PFSK-1 (cell line): Measurements from ENCODE around the gene UBE2Q1.

Experiments used
- FOXP2 ChIP-seq: optimal IDR thresholded peaks from 2 replicates; pipeline ENCODE3; 2011; ENCODE audit warnings: borderline replicate concordance, control low read depth, inconsistent platforms; ENCODE audit not compliant: insufficient read depth; ENCODE audit errors: extremely low read length, extremely low read depth
- POLR2AphosphoS5 ChIP-seq: IDR thresholded peaks from 2 replicates; pipeline ENCODE4 v1.6.1; 2012; ENCODE audit warnings: low read depth, mild to moderate bottlenecking, control low read depth, low read length, moderate library complexity
- SIN3A ChIP-seq: IDR thresholded peaks from 2 replicates; pipeline ENCODE4 v1.6.1; 2012; ENCODE audit warnings: mild to moderate bottlenecking, low read length, moderate library complexity, borderline replicate concordance; ENCODE audit not compliant: insufficient read depth
- TAF1 ChIP-seq: IDR thresholded peaks from 2 replicates; pipeline ENCODE4 v1.6.1; 2012; ENCODE audit warnings: low read length, control low read depth, borderline replicate concordance; ENCODE audit not compliant: insufficient read depth
- TF ChIP-seq, protein P1 (sequence below), 2 experiments: IDR thresholded peaks; 2 replicates each; pipeline versions ENCODE4 v1.6.1 to v1.8.0; 2011 to 2012; ENCODE audit warnings: low read depth in 2 of 2, low read length in 2 of 2, control low read depth in 1 of 2, inconsistent platforms in 1 of 2, mild to moderate bottlenecking in 1 of 2, moderate library complexity in 1 of 2; ENCODE audit not compliant: insufficient read depth in 1 of 2

Gene UBE2Q1

DNA sequence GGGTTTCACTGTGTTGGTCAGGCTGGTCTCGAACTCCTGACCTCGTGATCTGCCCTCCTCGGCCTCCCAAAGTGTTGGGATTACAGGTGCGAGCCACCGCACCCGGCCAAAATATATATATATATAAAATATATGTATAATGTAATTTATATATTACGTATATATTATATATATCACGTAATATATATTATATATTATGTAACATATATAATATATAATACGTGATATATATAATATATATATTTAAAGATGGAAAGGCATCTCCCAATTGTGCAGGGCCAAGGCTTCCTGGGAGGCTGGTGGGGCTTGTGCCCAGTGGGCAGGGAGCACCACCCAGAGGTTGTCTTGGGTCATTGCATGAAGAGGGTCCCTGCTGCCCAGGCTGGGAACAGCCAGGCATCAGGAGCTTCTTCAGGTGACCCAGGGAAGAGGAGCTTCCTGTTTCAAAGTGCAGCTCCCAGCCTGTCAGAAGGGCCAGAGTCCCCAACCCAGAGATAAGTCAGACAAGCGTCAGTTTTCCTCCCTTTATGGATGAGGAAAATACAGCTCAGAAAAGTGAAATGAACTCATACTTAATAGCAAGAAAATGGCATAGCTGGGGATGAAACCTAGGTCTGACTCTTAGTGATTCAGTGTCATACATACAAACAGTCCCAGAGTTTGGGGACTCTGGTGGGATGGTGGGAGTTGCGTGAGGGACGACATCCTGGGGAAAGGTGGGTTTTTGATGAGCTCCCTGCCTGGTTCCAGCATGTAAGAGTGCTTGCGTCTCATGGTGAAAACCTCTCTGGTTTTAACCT lies 12.0 kb downstream of the UBE2Q1 start:
- TF ChIP-seq POLR2AphosphoS5 (no peak), SIN3A (no peak), TAF1 (no peak), FOXP2 (peak; percentile 61)
- TF ChIP-seq, protein P1, sequence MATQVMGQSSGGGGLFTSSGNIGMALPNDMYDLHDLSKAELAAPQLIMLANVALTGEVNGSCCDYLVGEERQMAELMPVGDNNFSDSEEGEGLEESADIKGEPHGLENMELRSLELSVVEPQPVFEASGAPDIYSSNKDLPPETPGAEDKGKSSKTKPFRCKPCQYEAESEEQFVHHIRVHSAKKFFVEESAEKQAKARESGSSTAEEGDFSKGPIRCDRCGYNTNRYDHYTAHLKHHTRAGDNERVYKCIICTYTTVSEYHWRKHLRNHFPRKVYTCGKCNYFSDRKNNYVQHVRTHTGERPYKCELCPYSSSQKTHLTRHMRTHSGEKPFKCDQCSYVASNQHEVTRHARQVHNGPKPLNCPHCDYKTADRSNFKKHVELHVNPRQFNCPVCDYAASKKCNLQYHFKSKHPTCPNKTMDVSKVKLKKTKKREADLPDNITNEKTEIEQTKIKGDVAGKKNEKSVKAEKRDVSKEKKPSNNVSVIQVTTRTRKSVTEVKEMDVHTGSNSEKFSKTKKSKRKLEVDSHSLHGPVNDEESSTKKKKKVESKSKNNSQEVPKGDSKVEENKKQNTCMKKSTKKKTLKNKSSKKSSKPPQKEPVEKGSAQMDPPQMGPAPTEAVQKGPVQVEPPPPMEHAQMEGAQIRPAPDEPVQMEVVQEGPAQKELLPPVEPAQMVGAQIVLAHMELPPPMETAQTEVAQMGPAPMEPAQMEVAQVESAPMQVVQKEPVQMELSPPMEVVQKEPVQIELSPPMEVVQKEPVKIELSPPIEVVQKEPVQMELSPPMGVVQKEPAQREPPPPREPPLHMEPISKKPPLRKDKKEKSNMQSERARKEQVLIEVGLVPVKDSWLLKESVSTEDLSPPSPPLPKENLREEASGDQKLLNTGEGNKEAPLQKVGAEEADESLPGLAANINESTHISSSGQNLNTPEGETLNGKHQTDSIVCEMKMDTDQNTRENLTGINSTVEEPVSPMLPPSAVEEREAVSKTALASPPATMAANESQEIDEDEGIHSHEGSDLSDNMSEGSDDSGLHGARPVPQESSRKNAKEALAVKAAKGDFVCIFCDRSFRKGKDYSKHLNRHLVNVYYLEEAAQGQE (IDR thresholded peaks at IDR 0.05; ENCODE audit: insufficient read depth in 1 of 2, low read depth in 2 of 2, low read length in 2 of 2) = no peak

DNA sequence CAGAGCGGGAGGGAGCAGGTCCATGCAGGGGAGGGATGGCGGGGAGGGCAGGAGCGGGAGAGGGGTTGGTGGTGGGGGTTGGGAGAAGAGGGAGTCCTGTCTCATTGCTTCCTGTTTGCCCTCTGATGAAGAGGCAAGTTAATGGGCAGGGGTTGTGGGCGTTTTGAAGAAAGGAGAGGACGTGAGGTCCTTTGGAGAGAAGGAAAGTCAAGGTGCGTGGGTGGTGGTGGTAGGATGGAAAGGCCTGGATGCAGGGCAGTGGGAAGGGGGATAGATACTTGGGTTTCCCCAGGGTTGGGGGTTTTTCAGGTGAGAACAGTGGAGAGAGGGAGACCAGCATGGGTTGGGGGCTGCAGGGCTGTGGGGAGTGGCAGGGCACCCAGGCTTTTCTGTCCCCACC lies 17.2 kb downstream of the UBE2Q1 start:
- TF ChIP-seq, protein P1 (IDR thresholded peaks at IDR 0.05; ENCODE audit: insufficient read depth in 1 of 2, low read depth in 2 of 2, low read length in 2 of 2) = no peak
- TF ChIP-seq FOXP2 (no peak), SIN3A (no peak), TAF1 (no peak), POLR2AphosphoS5 (no peak)

DNA sequence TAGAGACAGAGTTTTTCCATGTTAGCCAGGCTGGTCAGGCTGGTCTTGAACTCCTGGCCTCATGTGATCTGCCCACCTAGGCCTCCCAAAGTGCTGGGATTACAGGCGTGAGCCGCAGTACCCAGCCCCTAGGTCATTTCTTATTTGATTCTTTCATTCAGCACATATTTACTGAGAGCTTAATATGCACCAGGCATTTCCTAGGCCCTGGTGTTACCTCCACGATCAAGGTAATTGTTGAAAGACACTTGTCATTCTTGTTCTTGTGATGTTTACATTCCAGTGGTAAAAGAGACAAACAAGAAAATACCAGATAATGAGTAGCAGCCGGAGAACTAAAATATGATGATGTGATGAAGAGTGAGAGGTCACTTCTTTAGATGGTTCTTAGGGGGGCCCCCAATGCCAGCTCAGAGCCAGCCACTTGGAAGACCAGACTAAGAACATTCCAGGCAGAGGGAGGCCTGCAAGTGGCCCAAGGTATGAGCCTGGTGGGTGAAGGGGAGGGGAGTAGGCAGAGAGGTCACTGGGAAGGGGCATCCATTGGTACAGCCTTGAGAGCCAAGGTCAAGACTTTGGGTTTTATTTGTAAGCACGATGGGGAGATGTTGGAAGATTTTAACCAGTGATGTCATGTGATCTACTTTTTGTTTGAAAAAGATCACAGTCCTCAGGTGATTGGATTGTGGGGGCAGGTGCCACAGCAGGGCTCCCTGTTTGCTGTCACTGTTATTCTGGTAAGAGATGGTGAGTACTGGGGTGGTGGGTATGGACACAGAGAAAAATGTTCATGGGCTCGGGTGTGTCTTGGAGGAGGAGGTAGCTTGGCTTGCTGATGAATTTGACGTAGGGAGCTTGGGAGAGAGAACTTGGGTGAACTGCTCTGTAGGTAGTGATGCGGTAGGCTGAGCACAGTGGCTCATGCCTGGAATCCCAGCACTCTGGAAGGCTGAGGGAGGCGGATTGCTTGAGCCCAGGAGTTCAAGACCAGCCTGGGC lies 18.7 kb downstream of the UBE2Q1 start:
- TF ChIP-seq, protein P1 (IDR thresholded peaks at IDR 0.05; ENCODE audit: insufficient read depth in 1 of 2, low read depth in 2 of 2, low read length in 2 of 2) = no peak
- TF ChIP-seq FOXP2 = no peak
- TF ChIP-seq POLR2AphosphoS5 = no peak
- no peak for TF ChIP-seq TAF1
- TF ChIP-seq SIN3A = no peak

DNA sequence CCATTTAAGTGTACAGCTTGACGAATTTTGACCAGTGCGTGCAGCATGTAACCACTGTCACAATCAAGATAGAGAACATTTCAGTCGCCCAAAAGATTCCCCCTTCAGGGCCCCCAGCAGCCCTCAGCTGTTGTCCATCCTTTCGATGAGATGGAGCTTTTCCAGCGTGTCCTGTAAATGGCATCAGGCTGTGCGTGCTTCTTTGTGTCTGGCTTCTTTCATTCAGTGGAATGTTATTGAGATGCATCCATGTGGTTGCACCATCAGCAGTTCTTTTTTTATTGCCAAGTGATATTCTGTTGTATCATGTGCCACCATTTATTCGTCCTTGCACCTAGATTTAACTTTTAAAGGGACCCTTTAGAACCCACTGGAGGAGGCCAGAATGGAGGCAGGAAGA lies 21.9 kb downstream of the UBE2Q1 start:
- TF ChIP-seq, protein P1 (IDR thresholded peaks at IDR 0.05; ENCODE audit: insufficient read depth in 1 of 2, low read depth in 2 of 2, low read length in 2 of 2) = no peak
- TF ChIP-seq TAF1 (no peak), SIN3A (no peak), POLR2AphosphoS5 (no peak), FOXP2 (no peak)
